Measurements from ENCODE around the gene PRR11. TPM values are rescaled to one million over a fixed set of nuclear protein-coding genes. Genes with fewer than 3 reads are reported as not detected.

PRR11 gene
- total and polyA plus RNA-seq, 8 donors: 3.1 to 43.6 (median 19.0) TPM

GRCh38 chr17:59108400-59109102 lies 47.0 kb upstream of the PRR11 start:
- DNase-seq: no peak
- Histone ChIP-seq H3K27ac (peak overlapping the region in 1 of 2 donors; percentile 96), H3K4me3 (peak overlapping the region in 1 of 2 donors; percentile 79), H3K4me1 (peaks cover 8 to 24% of the 10 kb centered on the region in 2 donors), H3K36me3 (peaks cover 0 to 6% of the 10 kb centered on the region in 2 donors), H3K27me3 (no peaks in the 10 kb centered on the region), H3K9me3 (no peaks in the 10 kb centered on the region)
- intact Hi-C loops (cut with DNase I): no loop called here
- no peak for ATAC-seq
- no peak for TF ChIP-seq CTCF (IDR thresholded peaks at IDR 0.05)

GRCh38 chr17:59110973-59111372 lies 44.6 kb upstream of the PRR11 start:
- Histone ChIP-seq H3K27me3 (no peaks in the 10 kb centered on the region), H3K27ac (no peak overlapping the region), H3K4me3 (no peak overlapping the region), H3K9me3 (no peaks in the 10 kb centered on the region), H3K4me1 (peaks cover 8% of the 10 kb centered on the region in 2 donors), H3K36me3 (peaks cover 0 to 6% of the 10 kb centered on the region in 2 donors)
- intact Hi-C loops (cut with DNase I): no loop called here
- TF ChIP-seq CTCF (IDR thresholded peaks at IDR 0.05): no peak
- ATAC-seq (no peak), DNase-seq (no peak)

GRCh38 chr17:59111539-59111938 lies 44.0 kb upstream of the PRR11 start:
- Histone ChIP-seq H3K27ac (peak overlapping the region in 1 of 2 donors; percentile 5), H3K9me3 (no peaks in the 10 kb centered on the region), H3K27me3 (no peaks in the 10 kb centered on the region), H3K4me3 (no peak overlapping the region), H3K4me1 (peaks cover 8% of the 10 kb centered on the region in 2 donors), H3K36me3 (peaks cover 0 to 6% of the 10 kb centered on the region in 2 donors)
- ATAC-seq (no peak), DNase-seq (no peak)
- no peak for TF ChIP-seq CTCF (IDR thresholded peaks at IDR 0.05)
- intact Hi-C loops (cut with DNase I): no loop called here

GRCh38 chr17:59115474-59115873 lies 40.1 kb upstream of the PRR11 start:
- no peak overlapping the region for H3K27ac ChIP-seq
- peaks cover 0 to 13% of the 10 kb centered on the region in 2 donors for H3K36me3 ChIP-seq
- no peaks in the 10 kb centered on the region for H3K9me3 ChIP-seq
- TF ChIP-seq CTCF (IDR thresholded peaks at IDR 0.05): no peak
- intact Hi-C loops (cut with DNase I): no loop called here
- no peaks in the 10 kb centered on the region for H3K4me1 ChIP-seq
- DNase-seq: no peak
- H3K27me3 ChIP-seq: no peaks in the 10 kb centered on the region
- H3K4me3 ChIP-seq: no peak overlapping the region
- no peak for ATAC-seq

- H3K27ac ChIP-seq: no peak overlapping the region
- no peak for DNase-seq
- intact Hi-C loops (cut with DNase I): no loop called here
- no peak for ATAC-seq
- H3K4me1 ChIP-seq: no peaks in the 10 kb centered on the region
- no peaks in the 10 kb centered on the region for H3K9me3 ChIP-seq
- no peaks in the 10 kb centered on the region for H3K27me3 ChIP-seq
- H3K36me3 ChIP-seq: peaks cover 0 to 20% of the 10 kb centered on the region in 2 donors
- no peak for TF ChIP-seq CTCF (IDR thresholded peaks at IDR 0.05)
- no peak overlapping the region for H3K4me3 ChIP-seq
Observed at GRCh38 chr17:59121901-59122480, 33.6 kb upstream of the PRR11 start.
